ENCODE measurements around the gene ZNF708.
"Not testable (repeated sequence)": the region's sequence is repeated elsewhere in the genome, so short reads cannot be mapped to it uniquely, and the experiment has no call there.

ZNF708 gene

GRCh38 chr19:21308773-21309172 lies 20.4 kb downstream of the ZNF708 start:
- no peak for TF ChIP-seq CTCF (IDR thresholded peaks at IDR 0.05; ENCODE audit: borderline replicate concordance, control extremely low read depth, extremely low read depth, insufficient read depth, missing control alignments)
- no peak for DNase-seq (ENCODE audit: low spot score)
- in situ Hi-C loops (cut with MboI; ENCODE audit: low sequenced_read_pairs, unreplicated experiment): no loop called here

DNA sequence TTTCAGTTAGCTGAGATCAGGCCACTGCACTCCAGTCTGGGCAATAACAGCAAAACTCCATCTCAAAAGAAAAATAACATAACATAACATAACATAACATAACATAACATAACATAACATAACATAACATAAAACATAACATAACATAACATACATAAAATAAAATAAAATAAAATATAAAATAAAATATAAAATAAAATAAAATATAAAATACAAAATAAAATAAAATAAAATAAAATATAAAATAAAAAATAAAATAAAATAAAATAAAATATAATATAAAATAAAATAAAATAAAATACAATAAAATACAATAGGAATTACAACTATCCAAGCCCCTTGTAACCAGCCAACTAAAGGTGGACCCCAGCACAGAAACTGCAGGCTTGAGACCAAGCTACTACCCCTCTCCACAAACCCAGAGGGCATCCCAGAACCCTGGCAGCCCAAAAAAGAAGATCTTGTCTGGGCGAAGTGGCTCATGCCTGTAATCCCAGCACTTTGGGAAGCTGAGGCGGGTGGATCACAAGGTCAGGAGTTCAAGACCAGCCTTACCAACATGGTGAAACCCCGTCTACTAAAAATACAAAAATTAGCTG lies 22.2 kb downstream of the ZNF708 start:
- DNase-seq (ENCODE audit: low spot score); in situ Hi-C loops (cut with MboI; ENCODE audit: low sequenced_read_pairs, unreplicated experiment): not testable (repeated sequence)

- in situ Hi-C loops (cut with MboI; ENCODE audit: low sequenced_read_pairs, unreplicated experiment); DNase-seq (ENCODE audit: low spot score): not testable (repeated sequence)
These were observed 35.4 kb downstream of the ZNF708 start for GRCh38 chr19:21293768-21294167.

- no peak for DNase-seq (ENCODE audit: low spot score)
- in situ Hi-C loops (cut with MboI; ENCODE audit: low sequenced_read_pairs, unreplicated experiment): no loop called here
- TF ChIP-seq CTCF (IDR thresholded peaks at IDR 0.05; ENCODE audit: borderline replicate concordance, control extremely low read depth, extremely low read depth, insufficient read depth, missing control alignments): no peak
These were observed 59.4 kb downstream of the ZNF708 start for GRCh38 chr19:21269813-21270212.

DNA sequence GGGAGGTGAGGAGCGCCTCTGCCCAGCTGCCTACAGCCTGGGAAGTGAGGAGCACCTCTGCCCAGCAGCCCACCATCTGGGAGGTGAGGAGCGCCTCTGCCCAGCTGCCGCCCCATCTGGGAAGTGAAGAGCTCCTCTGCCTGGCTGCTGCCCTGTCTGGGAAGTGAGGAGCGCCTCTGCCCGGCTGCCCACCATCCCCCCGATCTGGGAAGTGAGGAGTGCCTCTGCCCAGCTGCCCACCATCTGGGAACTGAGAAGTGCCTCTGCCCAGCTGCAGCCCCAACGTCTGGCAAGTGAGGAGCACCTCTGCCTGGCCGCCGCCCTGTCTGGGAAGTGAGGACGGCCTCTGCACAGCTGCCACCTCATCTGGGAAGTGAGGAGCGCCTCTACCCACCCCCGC lies 64.3 kb downstream of the ZNF708 start:
- DNase-seq (ENCODE audit: low spot score): no peak
- no peak for TF ChIP-seq CTCF (IDR thresholded peaks at IDR 0.05; ENCODE audit: borderline replicate concordance, control extremely low read depth, extremely low read depth, insufficient read depth, missing control alignments)
- in situ Hi-C loops (cut with MboI; ENCODE audit: low sequenced_read_pairs, unreplicated experiment): no loop called here

DNA sequence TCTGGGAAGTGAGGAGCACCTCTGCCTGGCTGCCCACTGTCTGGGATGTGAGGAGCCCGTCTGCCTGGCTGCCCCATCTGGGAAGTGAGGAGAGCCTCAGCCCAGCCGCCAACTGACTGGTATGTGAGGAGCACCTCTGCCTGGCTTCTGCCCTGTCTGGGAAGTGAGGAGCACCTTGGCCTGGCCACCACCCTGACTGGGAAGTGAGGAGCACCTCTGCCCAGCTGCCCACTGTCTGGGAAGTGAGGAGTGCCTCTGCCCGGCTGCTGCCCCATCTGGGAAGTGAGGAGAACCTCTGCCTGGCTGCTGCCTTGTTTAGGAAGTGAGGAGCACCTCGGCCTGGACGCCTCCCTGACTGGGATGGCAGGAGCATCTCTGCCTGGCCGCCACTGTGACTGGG lies 64.8 kb downstream of the ZNF708 start:
- no peak for TF ChIP-seq CTCF (IDR thresholded peaks at IDR 0.05; ENCODE audit: borderline replicate concordance, control extremely low read depth, extremely low read depth, insufficient read depth, missing control alignments)
- no peak for DNase-seq (ENCODE audit: low spot score)
- in situ Hi-C loops (cut with MboI; ENCODE audit: low sequenced_read_pairs, unreplicated experiment): no loop called here

- DNase-seq (ENCODE audit: low spot score); in situ Hi-C loops (cut with MboI; ENCODE audit: low sequenced_read_pairs, unreplicated experiment): not testable (repeated sequence)
These were observed 68.3 kb downstream of the ZNF708 start for GRCh38 chr19:21260848-21261381.

GRCh38 chr19:21260164-21260847 lies 68.9 kb downstream of the ZNF708 start:
- in situ Hi-C loops (cut with MboI; ENCODE audit: low sequenced_read_pairs, unreplicated experiment): no loop called here
- no peak for DNase-seq (ENCODE audit: low spot score)
- no peak for TF ChIP-seq CTCF (IDR thresholded peaks at IDR 0.05; ENCODE audit: borderline replicate concordance, control extremely low read depth, extremely low read depth, insufficient read depth, missing control alignments)

DNA sequence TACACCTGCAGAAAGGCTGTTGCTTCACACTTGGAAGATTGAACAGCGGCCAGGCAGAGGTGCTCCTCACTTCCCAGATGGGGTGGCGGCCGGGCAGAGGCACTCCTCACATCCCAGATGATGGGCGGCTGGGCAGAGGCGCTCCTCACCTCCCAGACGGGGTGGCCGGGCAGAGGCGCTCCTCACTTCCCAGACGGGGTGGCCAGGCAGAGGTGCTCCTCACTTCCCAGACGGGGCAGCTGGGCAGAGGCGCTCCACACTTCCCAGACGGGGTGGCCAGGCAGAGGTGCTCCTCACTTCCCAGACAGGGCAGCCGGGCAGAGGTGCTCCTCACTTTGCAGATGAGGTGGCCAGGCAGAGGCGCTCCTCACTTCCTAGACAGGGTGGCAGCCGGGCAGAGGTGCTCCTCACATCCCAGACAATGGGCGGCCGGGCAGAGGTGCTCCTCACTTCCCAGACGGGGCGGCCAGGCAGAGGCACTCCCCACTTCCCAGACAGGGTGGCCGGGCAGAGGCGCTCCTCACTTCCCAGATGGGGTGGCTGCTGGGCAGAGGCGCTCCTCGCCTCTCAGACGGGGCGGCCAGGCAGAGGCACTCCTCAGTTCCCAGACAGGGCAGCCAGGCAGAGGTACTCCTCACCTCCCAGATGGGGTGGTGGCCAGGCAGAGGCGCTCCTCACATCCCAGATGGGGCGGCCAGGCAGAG lies 69.6 kb downstream of the ZNF708 start:
- DNase-seq (ENCODE audit: low spot score); in situ Hi-C loops (cut with MboI; ENCODE audit: low sequenced_read_pairs, unreplicated experiment): not testable (repeated sequence)

Data from GM13976 (cell line).